GM12872 (cell line): ENCODE data around the gene EZH1.

Source experiments
- TF ChIP-seq, protein P1 (sequence below): IDR thresholded peaks from 3 replicates; pipeline ENCODE4 v1.5.1; 2011; ENCODE audit warnings: low read depth, mild to moderate bottlenecking, low read length, moderate library complexity; ENCODE audit not compliant: insufficient read depth

Gene EZH1

DNA sequence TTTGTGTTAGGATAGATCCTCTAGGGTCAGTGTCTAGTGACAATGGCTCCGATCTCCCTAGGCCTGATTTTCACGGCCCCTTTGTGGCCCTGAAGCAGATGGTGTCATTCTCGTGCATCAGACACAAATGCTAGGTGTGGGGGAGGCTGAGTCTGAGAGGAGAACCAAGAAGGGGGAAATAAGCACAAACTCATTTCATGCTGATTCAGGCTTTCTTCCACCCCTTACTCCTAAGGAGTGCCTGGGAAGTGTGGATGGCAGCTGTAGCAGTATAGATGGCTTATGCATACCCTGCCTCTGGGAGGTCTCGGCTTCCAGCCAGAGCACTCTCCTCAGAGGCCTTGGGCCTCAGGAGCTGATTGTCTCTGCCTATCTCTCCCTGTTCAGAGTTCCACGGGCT lies 33.7 kb upstream of the EZH1 start:
- TF ChIP-seq, protein P1, sequence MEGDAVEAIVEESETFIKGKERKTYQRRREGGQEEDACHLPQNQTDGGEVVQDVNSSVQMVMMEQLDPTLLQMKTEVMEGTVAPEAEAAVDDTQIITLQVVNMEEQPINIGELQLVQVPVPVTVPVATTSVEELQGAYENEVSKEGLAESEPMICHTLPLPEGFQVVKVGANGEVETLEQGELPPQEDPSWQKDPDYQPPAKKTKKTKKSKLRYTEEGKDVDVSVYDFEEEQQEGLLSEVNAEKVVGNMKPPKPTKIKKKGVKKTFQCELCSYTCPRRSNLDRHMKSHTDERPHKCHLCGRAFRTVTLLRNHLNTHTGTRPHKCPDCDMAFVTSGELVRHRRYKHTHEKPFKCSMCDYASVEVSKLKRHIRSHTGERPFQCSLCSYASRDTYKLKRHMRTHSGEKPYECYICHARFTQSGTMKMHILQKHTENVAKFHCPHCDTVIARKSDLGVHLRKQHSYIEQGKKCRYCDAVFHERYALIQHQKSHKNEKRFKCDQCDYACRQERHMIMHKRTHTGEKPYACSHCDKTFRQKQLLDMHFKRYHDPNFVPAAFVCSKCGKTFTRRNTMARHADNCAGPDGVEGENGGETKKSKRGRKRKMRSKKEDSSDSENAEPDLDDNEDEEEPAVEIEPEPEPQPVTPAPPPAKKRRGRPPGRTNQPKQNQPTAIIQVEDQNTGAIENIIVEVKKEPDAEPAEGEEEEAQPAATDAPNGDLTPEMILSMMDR = no peak

DNA sequence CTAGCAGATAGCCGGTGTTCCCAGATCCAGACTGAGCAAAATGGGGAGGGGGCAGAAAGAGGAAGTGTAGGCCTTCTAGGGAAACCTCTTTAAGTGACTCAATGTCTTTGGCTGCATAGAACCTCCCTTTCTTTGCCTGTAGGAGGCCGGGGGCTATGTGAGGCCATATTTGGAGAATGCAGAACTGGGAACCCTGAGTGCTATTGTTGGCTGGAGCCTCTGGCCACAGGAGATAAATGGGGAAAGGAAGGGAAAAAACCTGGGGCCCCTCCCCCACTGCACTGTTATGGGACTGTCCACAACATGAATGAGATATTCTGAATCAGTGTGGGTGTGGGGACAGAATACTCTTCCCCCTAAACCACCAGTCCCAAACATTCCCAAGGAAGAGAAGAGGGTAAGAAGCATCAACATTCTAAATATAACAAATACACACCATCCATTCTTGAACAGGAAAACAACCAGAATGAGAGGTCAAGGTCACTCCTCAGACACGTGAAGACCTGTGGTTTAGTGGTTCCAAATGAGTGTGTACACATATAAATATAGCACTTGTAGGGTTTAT lies 30.8 kb upstream of the EZH1 start:
- TF ChIP-seq, protein P1 = peak; percentile 14; the same call in 1 of the 3 replicates

DNA sequence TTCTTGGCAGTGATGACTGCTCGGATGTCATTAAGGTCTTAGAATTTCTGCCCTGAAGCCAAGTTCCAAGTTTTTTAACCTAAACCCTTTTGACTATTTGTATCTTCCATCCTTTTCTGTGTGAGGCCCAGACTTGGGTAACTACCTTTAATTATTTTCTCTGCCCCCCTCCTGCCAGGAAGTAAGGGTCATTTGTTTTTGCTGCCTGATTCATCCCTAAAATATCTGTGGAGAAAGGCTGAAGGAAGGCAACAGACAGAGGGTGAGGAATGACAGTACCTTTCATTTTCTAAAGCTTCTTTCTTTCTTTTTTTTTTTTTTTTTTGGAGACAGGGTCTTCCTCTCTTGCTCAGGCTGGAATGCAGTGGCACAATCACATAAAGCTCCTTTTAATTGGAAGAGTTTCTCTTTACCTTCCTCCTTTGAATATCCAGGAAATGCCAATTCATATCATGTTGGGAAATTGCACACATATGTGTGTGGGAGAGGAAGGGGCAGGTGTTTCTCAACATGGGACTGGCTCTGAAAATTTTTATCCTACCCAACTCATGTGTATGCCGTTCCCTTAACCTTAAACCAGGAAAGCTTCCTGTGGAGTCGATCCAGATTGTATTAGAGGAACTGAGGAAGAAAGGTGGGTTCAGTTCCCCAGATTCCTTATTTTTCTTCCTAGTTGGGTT lies 29.4 kb upstream of the EZH1 start:
- TF ChIP-seq, protein P1 = no peak

DNA sequence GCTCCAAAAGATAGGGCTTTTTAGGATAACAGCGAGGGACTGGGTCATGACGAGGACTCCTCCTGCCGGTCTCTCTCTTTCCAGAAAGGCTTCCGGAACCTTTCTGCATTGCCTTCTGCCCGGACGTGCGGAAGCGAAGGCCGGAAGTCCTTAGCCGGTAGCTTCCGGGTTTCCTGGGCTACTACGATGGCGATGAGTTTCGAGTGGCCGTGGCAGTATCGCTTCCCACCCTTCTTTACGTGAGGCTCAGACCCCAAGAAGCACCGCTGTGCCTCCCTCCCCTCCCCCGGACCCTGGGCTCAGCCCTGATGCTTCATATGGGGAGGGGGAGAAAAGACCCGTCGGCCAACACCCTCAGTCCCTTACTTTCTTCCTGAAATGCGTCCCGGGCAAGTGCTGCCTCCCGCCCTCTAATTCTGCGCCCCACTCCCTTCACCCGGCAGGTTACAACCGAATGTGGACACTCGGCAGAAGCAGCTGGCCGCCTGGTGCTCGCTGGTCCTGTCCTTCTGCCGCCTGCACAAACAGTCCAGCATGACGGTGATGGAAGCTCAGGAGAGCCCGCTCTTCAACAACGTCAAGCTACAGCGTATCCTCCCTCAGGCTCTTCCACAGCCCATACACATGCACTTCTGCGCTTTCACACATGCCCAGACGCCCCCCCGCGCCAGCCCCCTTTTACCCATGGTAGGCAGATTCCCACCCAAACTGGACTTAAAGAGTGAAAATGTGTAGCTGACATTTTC lies 28.6 kb upstream of the EZH1 start, which contains the start of gene VPS25:
Gene VPS25, plus strand, starts transcription at position 160 of the 746 bp plus-strand sequence. Its CDS starts 27 bp downstream, at position 187.
- TF ChIP-seq, protein P1 = 0 out of 3 replicates have a peak, but pooled peaks have one; percentile 3

DNA sequence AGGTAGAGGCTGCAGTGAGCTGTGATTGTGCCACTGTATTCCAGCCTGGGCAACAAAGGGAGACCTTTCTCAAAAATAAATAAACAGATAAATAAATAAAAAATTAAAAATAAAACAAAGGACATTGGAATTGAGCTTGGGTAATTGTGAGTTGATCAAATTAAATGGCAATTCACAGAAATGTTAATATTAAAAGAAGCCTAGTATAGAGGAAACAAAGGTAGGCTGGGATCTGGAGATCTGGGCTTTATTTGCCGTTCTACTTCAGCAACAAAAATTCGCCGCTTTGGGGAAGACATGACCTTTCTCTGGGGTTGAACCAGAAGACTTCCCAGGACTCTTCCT lies 28.1 kb upstream of the EZH1 start:
- TF ChIP-seq, protein P1 = no peak

DNA sequence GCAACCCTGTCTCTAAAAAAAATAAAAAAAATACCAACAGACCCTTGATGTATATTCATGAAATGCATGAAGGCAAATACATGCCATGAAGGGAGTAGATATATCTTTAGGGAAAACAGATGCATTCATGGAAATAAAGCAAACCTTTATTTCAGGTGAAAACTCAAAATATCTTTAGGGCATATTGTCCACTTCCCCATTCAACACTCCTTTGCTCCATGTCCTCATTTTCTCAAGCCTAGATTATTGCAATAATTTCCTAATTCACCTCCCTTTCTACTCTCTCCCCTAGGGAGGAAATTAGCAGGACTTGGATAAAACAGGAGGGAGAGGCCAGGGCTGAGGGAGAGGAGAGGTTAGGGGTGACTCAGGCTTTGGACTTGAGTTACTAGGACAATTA lies 22.7 kb upstream of the EZH1 start:
- TF ChIP-seq, protein P1 = no peak

DNA sequence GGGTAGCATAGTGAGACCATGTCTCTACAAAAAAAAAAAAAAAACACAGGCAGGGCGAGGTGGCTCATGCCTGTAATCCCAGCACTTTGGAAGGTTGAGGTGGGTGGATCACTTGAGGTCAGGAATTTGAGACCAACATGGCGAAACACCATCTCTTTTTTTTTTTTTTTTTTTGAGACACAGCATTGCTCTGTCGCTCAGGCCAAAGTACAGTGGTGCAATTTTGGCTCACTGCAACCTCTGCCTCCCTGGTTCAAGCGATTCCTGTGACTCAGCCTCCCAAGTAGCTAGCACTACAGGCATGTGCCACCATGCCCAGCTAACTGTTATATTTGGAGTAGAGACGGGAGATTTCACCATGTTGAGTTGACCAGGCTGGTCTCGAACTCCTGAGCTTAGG lies 21.3 kb upstream of the EZH1 start:
- TF ChIP-seq, protein P1 = no peak
